ENCODE results near the gene PRAF2. TPM values are rescaled to one million over a fixed set of nuclear protein-coding genes. Genes with fewer than 3 reads are reported as not detected.

PRAF2 gene
- total RNA-seq, 2 experiments from 2014 or later, result 10.8 to 12.4 TPM

GRCh38 chrX:49061490-49061889 is 12.3 kb downstream of the PRAF2 start:
- H3K4me3 Mint-ChIP-seq, result no peak overlapping the region
- no peak for TF ChIP-seq CTCF (IDR thresholded peaks at IDR 0.05)
- H3K27me3 Mint-ChIP-seq, result no peaks in the 10 kb centered on the region
- no peak for DNase-seq
- CTCF ChIA-PET, result no interaction called here
- no peak for ATAC-seq
- H3K9me3 Mint-ChIP-seq, result no peaks in the 10 kb centered on the region
- POLR2A ChIA-PET, result interaction anchor here (0.7 to 1.4 kb wide), 4 partner anchors 9 to 54 kb away, joined by 3 read pairs; partner anchors contain the start of gene WDR45
- H3K27ac Mint-ChIP-seq, result no peak overlapping the region
- intact Hi-C loops (cut with micrococcal nuclease), result no loop called here
- peaks cover 13% of the 10 kb centered on the region for H3K4me1 Mint-ChIP-seq (ENCODE audit: low read depth)
- H3K36me3 Mint-ChIP-seq (ENCODE audit: low read depth), result no peaks in the 10 kb centered on the region

- intact Hi-C loops (cut with micrococcal nuclease), result no loop called here
- H3K27me3 Mint-ChIP-seq, result no peaks in the 10 kb centered on the region
- H3K36me3 Mint-ChIP-seq (ENCODE audit: low read depth), result no peaks in the 10 kb centered on the region
- H3K4me1 Mint-ChIP-seq (ENCODE audit: low read depth), result peaks cover 15% of the 10 kb centered on the region
- DNase-seq (no peak), ATAC-seq (no peak)
- TF ChIP-seq CTCF (IDR thresholded peaks at IDR 0.05), result no peak
- no peak overlapping the region for H3K27ac Mint-ChIP-seq
- ChIA-PET CTCF (no interaction called here), POLR2A (interaction anchor here (0.7 to 1.4 kb wide), 4 partner anchors 9 to 55 kb away, joined by 3 read pairs; partner anchors contain the start of gene WDR45)
- no peaks in the 10 kb centered on the region for H3K9me3 Mint-ChIP-seq
- H3K4me3 Mint-ChIP-seq, result no peak overlapping the region
Measured at GRCh38 chrX:49060914-49061313, 12.9 kb downstream of the PRAF2 start.

DNA sequence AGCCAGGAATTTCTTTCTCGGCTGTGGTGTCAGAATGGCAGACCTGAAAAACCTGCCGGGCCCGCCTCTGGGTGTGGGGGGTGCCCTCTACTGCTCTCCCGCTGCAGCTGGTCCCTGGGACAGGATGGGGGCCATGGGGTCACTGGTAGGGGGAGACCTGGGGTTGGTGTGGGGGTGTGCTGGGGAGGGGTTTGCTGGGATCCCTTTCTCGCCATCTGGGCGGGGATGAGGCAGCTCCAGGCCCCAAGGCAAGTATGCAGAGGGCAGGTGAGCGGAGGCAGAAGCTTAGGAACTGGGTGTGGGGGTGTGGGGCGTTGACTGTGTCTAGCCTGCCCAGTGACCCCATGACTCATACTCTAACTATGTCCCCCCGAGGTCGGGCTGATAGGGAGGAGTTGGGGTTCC is 14.1 kb downstream of the PRAF2 start:
- no peaks in the 10 kb centered on the region for H3K9me3 Mint-ChIP-seq
- POLR2A ChIA-PET, result interaction anchor here (0.6 kb wide), 1 partner anchor 142 kb away, joined by 3 read pairs; no protein-coding TSS in a partner anchor
- ATAC-seq (no peak), DNase-seq (no peak)
- intact Hi-C loops (cut with micrococcal nuclease), result no loop called here
- CTCF ChIA-PET, result no interaction called here
- no peak overlapping the region for H3K4me3 Mint-ChIP-seq
- no peak overlapping the region for H3K27ac Mint-ChIP-seq
- TF ChIP-seq CTCF (IDR thresholded peaks at IDR 0.05), result no peak
- no peaks in the 10 kb centered on the region for H3K36me3 Mint-ChIP-seq (ENCODE audit: low read depth)
- no peaks in the 10 kb centered on the region for H3K27me3 Mint-ChIP-seq
- peaks cover 22% of the 10 kb centered on the region for H3K4me1 Mint-ChIP-seq (ENCODE audit: low read depth)

DNA sequence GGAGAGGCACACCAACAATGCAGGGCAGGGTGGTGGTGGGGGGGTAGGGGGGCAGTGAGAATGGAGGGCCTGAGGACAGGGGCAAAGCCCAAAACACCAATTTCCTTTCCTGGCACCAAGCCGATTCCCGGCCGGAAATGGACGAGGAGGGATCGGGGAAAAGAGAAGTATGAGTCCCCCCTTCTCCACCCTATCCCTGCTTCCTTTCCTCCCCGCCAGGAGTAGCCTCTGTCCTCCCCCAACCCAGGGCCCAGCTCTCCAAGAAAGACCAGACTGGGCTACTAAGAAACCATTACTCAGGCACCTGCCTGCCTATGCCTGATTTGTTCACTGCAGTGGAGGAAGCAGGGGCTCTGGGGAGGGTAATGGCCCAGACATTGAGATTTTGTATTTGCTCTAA is 14.6 kb downstream of the PRAF2 start:
- Mint-ChIP-seq H3K9me3 (no peaks in the 10 kb centered on the region), H3K4me1 (ENCODE audit: low read depth) (peaks cover 27% of the 10 kb centered on the region), H3K27ac (no peak overlapping the region), H3K27me3 (no peaks in the 10 kb centered on the region), H3K36me3 (ENCODE audit: low read depth) (no peaks in the 10 kb centered on the region), H3K4me3 (no peak overlapping the region)
- no peak for ATAC-seq
- intact Hi-C loops (cut with micrococcal nuclease), result no loop called here
- no peak for DNase-seq
- TF ChIP-seq CTCF (IDR thresholded peaks at IDR 0.05), result no peak
- POLR2A ChIA-PET, result interaction anchor here (0.6 kb wide), 1 partner anchor 141 kb away, joined by 3 read pairs; no protein-coding TSS in a partner anchor
- CTCF ChIA-PET, result no interaction called here

GRCh38 chrX:49058794-49059193 is 15.0 kb downstream of the PRAF2 start, which contains the start of gene CCDC120:
Gene CCDC120 (plus strand): TSS chrX:49058999. CDS start chrX:49062042, 3,043 bp downstream.
- DNase-seq (no peak), ATAC-seq (no peak)
- Mint-ChIP-seq H3K36me3 (ENCODE audit: low read depth) (no peaks in the 10 kb centered on the region), H3K4me3 (no peak within 1 kb of the TSS), H3K4me1 (ENCODE audit: low read depth) (peaks cover 31% of the 10 kb centered on the region), H3K9me3 (no peaks in the 10 kb centered on the region), H3K27ac (no peak within 1 kb of the TSS), H3K27me3 (no peaks in the 10 kb centered on the region)
- TF ChIP-seq CTCF (IDR thresholded peaks at IDR 0.05), result no peak
- intact Hi-C loops (cut with micrococcal nuclease), result no loop called here
- CTCF ChIA-PET, result no interaction called here
- POLR2A ChIA-PET, result no interaction called here

Data from activated CD8-positive, alpha-beta T cell treated with anti-CD3 and anti-CD28 coated beads for 36 hours (primary cell).